ENCODE results near the gene HRH2.

- TF ChIP-seq POLR2A (IDR thresholded peaks at IDR 0.05; ENCODE audit: low read depth, low read length) (no peak), POLR2AphosphoS5 (IDR thresholded peaks at IDR 0.05; ENCODE audit: low read depth, low read length) (no peak), TAF1 (IDR thresholded peaks at IDR 0.05; ENCODE audit: borderline replicate concordance, low read depth, low read length) (no peak)
Measured at GRCh38 chr5:175709276-175709781, 51.5 kb downstream of the HRH2 start.
